Retina (tissue), 1 donor: ENCODE results near the gene SETBP1.

Source experiments
- DNase-seq: peaks from one replicate; pipeline ENCODE4 v3.0.0-alpha.2; 2016

SETBP1 gene

DNA sequence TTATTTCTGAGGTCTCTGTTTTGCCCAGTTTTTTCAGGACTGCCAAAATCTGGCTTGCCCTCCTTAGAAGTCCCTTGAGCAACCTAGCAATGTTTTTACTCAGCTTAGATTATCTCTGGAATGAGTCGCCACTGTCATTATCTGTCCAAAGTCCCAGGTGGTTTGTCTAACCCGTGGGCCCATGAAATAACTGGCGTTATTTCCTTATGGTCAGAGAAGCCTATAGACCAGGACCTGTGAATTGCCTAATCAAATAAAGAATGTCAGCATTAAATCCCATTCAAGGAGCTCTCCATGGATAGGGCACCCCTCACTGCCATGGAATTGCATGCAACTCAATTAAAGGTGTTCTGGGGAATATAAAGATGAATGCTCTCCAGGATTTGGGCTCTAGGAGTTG is 373.9 kb downstream of the SETBP1 start:
- DNase-seq, result no peak

DNA sequence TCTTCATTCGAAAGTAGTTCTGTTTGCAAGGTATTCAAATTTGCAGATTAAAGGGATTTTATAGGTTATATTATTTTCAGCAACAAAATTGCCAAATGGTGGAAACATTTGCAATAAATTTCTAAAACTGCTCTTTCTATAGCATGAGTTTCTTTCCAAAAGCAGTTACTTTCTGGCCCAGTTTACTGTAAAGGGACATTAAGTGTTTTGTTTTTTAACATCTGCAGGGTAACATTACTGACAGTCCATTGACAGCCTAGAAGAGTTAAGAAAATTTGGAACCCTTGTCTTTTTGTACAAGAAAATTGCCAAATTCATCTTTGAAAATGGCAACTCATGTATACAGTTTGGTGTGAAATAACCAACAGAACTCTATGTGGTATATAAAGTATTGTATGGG is 375.1 kb downstream of the SETBP1 start:
- DNase-seq, result no peak

DNA sequence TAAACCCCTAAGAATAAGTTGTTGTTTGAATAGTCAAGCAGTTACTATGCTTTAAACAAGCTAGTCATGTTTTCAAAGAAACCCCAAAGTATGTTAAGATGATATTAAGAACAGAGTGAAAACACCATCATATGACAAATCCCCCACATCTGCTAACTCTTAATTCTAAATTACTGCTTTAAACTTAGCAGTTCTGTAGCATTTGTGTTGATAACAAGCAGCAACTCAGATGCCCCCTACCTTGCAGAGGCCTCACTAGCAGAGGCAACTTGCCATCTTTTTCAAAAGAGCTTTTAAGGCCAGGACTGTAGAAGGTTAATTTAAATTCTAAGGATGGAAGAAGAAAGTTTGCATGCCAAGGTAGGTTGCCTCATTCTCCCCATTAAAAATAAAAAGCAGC is 376.2 kb downstream of the SETBP1 start:
- DNase-seq, result no peak

DNA sequence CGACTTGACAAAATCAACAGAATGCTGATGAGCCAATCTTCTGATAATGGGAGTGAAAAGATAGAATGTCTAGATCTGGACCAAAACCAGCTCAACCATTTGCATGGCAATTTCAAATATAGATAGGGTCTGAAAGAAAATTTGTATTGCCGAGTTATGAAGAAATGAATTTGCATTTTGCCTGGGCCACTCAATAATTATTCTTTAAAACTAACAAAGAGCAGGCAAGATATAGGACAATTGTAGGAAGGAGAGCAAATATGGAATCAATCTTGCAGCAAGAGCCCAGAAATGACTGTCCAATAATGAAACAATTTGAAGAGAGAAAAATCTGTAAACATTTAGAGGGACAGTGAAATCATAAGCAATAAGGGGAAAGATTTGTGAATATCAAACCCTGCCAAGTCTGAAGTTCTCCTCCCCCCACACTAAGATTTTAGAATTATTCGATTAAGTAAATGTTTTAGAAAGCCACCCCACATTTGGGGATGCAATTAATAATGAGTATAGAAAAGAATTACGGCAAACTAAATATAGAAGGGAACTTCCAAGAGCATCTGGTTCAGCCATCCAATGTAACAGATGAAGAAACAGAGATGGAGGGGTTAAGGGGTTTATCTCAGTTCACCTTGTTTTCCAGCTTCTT is 377.4 kb downstream of the SETBP1 start:
- no peak for DNase-seq

DNA sequence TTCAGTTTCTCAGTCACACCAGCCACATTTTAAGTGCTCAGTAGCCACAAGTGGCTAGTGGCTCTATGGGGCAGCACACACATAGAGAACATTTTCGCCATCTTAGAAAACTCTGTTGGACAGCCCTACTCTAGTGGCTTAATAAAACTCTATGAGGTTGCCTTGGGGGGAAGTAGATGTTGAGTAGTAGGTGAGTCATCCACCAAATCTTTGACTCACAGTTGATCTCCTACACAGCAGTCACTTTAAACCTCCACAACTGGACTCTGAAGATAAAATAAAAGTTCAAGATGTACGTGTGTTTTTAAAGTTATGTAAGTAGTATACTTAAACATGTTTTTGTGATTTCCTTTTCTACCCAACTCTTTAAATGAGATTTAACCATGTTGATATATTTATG is 379.0 kb downstream of the SETBP1 start:
- no peak for DNase-seq

DNA sequence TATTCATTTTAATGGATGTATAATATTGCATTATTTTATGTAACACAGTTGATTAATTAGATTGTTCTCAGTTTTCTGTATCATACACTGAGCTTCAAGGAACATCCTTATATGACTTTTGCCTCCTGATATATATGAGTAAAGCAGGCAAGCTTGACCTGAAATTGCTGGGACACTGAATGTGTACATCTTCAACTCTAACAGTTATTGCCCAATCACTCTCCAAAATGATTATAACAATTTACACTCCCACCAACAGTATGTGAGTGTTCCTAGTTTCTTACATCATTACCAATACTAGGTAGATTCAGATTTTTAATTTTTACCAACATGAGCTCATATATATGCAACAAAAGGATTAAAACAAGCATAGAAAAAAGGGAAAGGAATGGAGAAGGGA is 379.4 kb downstream of the SETBP1 start:
- DNase-seq, result no peak

DNA sequence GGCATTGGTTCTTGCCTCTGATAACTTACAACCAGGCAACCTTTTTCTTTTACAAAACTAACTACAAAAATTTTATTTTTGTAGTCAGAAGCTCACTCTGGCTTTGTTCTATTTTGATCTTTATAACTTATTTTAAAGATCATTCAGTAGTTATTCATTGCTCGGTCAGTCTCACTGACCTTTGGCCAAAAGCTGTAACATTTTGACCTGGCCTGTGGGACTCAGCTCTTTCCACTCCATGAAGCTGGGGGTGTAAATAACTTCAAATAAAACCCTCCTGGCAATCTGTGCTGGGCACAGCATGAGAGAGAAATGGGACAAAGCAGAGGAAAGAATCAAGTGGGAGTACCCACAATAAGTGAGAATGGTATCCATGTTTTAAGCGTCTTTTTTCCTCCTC is 380.7 kb downstream of the SETBP1 start:
- DNase-seq, result no peak

DNA sequence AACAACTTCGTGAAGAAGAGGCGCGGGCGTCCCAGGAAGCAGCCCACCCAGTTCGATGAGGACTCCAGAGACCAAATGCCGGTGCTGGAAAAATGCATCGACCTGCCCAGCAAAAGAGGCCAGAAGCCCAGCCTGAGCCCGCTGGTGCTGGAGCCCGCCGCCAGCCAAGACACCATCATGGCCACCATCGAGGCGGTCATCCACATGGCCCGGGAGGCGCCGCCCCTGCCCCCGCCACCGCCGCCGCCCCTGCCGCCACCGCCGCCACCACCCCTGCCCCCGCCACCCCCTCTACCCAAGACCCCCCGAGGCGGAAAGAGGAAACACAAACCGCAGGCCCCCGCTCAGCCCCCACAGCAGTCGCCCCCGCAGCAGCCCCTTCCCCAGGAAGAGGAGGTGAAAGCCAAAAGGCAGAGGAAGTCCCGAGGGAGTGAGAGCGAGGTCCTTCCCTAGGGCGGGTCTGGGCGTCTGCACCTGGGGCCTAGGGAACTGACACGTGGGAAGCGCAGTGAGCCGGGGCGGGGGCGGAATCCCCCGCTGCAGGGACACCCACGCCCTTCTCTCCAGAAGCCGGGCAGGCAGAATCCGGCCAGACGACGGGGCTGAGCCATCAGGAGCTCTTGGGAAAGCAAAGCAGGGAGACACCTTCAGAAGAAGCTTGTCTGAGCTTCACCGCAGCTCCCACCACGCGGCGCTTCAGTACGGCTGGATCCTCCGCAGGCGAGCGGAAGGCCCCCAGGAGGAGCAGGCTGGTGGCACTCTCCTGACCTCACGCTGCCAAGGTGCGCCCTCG is 382.8 kb downstream of the SETBP1 start:
- no peak for DNase-seq

DNA sequence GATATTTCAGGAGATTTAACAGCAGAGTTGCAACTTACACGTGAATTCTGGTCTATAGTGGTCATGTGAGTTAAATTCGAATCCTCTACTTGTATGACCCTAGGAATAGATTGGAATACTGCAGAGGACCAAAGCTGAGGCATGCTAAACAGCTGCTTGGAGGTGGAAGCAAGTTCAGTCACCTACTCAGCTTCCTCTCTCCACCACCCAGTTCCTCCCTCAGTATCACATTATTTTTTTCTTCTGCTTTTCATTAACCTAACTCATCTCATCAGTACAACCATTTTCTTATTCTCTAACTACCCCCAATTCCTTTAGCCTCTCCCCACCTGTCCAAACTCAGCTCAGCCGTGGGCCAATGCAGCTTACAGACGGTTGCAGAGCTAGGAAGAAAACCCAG is 385.5 kb downstream of the SETBP1 start:
- DNase-seq, result no peak

DNA sequence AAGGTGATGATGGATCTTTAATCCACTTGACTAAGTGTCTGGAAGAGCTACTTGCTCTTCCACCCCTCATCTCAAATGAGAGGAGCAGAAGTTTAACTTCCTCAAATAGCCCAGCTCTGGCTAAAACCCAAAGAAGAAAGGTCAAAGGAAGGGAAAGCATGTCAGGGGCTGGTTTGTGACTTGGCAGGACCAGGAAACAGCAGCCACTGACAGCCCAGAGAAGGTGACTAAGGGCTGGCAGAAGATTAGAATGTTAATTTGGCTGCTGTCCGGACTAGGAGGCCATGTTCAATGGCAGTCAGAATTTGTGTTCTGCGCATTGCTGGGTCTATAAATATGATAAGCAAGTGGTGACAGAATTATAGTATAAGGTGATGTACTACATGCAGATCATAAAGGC is 386.2 kb downstream of the SETBP1 start:
- DNase-seq, result no peak

DNA sequence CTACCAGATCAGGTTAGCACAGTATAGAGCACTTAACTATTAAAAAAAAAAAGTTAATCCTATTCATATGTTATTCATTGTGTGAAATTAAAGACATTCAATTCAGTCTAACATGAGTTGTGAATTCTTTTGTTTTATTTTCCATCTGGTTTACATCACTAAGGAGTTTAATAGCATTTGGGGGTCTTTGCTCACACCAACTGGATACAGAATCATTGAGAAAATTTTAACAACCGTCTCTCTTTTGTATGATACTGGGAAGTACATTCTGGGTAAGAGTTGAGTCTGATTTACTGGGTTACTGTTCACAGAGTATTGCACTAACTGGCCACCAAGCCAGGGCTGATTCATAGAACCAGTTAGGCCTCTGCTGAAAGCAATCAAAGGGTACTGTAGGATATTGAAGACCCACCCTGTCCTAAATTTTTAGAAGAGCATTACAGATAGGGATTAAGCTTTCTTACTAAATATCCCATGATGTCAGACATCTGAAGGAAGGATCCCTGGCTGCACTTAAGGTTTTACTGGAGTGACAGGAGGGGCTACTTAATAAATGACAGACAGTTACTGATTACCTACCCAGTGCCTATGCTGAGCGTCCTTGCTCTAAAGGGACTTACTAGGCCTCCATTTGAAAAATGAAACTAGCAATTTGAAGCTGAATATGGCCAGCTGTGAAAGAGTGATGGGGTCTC is 387.9 kb downstream of the SETBP1 start:
- DNase-seq, result no peak

DNA sequence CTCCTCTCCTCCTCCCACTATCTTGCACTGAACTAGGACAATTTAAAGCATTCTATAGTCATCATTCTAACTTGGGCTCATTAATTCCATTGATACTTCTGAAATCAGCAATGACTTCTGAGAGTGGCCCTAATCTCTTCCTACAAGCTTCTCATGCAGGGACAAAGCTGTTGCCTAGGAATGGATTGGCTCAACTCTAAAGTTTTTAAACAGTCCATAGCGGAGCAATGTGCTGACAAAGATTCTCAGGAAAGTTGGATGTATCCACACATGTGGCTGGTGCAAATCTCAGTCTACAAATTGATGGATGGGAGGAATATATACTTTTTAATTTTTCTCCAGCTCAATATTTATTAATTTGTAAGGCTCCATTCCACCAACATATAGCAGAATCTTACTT is 388.9 kb downstream of the SETBP1 start:
- DNase-seq, result no peak

DNA sequence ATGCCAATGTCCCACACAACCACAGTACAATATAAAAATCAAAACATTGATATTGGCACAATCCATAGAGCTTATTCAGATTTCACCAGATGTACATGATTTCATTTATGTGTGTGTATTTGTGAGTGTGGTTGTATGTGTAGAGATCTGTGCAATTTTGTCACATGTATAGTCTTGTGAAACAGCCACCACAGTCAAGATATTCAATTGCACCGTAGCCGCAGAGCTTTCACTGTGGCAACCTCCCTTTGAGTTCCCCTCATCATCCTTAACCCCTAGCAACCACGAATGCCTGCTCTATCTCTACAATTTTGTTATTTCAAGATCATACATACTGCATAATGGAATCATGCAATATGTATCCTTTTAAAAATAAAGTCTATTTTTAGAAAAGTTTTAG is 391.3 kb downstream of the SETBP1 start:
- DNase-seq, result no peak

DNA sequence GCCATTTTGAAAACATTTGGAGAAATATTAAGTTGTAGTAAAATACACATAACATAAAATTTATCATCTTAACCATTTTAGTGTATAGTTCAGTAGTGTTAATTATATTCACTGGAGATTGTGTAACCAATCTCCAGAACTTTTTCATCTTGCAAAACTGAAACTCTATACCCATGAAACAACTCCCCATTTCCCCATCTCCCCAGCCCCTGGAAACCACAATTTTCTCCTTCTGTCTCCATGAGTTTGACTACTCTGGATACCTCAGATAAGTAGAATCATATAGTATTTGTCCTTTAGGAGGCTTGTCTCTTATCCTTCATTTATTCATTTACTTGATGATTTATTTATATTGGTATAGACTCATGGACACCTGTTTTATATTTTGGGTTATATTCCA is 392.9 kb downstream of the SETBP1 start:
- DNase-seq, result no peak

DNA sequence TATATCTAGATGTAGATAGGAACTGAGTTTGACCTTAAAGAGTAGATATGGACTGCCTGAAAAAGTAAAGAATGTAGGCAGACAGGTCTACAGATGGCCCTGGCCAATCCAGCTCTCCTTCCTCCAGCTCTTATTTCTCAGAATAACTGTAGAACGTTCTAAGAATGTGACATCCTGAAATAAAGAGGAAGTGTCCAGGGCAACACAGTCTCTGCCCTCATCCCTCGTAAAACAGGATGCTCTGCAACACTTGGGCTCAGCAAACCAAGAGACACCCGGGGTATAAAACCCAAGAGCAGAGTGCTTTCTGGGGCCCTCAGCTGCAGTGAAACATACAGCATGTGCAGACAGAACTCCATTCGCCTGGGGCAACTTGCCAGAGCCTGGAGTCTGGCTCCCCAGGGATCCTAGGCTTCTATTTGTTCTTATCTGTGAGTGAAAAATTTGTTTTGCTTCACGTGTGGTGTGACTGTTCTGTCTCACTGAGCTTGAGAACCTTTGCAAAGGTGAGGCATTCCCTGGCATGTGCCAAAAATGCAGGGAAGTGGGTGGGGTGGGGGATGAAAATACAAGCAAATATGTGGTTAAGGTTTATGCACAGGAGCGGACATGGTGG is 401.0 kb downstream of the SETBP1 start:
- no peak for DNase-seq

DNA sequence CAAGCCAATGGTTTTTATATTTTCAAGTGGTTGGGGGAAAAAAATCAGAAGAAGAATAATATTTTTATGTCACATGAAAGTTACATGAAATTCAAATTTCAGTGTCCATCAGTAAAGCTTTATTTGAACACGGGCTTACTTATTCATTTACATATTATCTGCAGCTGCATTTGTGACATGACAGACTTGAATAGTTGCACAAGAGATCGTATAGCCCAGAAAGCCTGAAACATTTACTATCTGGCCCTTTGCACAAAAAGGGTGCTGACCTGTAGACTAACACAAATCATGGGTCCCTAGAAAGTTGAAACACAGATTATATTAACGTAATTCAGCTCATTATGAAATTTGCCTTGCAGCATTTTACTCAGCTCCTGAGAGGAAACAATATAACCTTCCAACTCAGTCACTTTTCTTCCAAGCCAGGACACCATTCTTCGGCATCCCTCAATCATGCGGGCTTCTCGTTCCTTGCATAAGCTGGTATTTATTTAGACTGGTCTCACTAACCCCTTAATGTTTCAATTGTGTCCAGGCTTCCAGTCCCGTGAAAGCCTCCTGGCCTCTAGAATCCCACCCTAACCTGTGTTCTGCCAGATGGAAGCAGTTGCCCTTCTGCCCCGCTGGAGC is 402.7 kb downstream of the SETBP1 start:
- no peak for DNase-seq

DNA sequence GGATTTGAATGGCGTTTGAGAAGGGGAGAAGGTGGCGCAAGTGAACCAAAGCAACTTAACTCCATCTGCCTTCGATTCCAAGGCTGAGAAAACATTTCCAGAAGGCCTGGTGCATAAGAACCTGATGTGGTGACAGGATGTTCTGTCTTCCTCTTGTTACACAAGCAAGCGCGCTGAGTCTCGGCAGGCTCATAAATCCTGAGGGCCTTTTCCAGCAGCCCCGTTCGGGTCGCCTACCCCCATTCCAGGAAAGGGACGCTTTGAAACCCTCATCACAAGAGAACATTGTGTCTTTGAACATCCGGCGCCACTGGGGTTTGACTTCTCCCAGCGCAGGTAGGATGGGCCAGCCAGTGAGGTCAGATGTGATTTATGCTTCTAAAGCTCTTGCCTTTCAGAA is 403.5 kb downstream of the SETBP1 start:
- DNase-seq, result no peak

DNA sequence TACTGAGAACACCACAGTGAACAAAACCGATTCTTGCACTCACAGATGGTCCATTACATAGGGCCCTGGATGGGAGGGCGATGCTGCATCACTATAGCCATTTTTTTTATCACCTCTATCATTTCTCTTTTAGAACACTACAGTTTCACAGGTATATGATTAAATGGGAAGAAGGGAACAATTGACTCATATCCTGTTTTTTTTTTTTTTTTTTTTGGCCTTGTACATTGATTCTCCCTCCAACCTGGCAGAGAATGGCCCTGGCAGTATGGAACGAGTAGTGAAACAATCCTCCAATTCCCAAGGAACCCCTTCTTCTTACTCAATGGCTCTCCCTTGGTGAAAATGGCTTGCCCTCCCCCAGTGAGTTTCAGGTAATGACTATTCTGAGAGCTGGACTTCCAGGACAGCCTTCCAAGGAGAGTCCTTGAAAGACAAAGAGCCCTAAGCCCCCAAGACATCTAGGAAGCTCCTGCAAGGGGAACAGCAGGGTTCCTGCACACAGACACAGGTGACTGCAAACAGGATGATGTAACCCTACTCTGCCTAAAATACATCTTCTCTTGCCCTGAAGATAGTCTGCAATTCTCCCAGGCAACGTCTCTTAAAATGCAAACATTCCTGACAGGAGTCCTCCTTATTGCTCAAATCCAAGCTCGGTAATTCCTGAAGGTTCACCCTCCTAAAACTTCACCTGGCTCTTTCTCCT is 405.4 kb downstream of the SETBP1 start:
- DNase-seq, result no peak

DNA sequence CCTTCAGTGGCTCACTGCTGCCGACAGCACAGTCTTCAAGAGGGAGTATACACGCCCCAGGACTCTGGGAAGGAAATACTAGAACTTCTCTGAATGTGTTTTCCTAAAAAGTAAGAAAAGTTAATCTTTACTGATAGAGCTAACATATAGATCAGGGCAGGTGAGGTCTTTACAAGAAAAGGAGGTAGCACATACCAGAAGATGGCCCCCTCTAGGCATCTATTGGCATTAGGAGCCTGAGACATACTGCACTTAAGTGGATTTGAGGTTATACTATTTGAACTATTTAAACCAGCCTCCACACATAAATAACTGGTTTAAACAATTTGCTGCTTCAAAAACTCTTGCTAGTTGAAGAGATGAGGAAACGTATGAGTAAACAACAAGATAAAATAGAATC is 406.1 kb downstream of the SETBP1 start:
- DNase-seq, result no peak

DNA sequence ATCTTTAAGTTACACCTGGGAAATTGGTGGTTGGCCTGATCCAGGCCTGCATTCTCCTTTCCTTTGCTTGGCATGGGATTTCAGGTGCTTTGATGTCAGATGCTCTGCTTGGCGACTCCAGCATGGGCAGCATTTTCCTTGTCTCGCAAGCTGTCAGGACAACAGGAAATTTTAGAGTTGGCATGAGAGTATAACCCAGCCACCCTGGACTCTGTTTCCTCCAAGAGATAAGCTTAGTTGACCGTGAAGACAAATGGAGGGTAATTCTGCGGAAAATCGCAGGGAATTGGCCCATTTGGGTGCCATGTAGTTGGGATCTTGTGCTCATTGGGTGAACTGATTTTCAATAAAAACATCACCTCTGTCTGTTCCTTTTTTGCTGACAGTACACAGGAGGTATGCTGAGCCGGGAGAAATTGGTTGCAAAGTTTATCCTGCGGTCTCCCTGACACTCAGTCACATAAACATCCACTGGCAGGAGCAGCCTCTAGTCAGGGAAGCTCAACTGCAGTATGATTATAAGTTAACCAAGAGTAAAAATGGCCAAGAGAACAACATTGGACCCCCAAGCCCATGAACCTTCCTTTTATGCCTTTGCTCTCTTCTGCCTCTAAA is 409.9 kb downstream of the SETBP1 start:
- DNase-seq, result no peak

DNA sequence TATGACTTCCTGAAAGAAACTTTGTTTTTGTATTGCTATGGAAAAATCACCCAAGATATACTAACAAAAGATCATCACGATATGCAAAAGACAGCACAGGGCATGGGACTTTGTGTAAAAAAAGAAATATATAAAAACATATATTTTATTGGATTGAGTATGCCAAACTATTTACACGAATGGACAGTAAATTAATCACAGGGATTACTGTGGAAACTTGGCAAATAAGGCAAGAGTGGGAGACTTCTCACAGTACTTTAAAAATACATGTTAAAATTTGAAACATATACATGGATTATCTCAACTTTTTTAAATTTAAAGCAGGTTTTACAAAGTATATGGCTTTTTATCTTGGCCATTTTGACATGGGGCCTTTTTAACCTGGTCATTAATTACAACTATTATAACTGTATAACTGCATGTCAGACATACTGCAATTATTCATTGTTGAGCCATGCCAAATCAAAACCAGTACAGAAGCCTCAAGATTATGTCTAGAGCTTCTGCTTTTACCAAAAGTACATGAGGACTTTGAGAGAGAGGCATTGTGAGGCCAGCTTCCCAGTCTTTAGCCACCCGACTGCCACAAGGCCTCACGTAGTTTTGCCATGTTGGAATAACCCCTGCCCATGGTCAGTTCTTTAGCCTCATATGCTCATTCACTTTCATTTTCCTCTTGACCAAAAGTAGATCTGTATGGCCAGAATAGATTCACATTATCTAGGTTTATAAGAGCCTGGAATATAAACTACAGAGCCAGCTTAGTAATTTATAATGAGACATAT is 419.8 kb downstream of the SETBP1 start:
- DNase-seq, result no peak
